Hypothalamus (tissue), 51 donors: ENCODE data around the gene MKLN1.
"Not testable (repeated sequence)": the region's sequence is repeated elsewhere in the genome, so short reads cannot be mapped to it uniquely, and the experiment has no call there.

Experiments used
- DNase-seq, 51 donors: peaks; one replicate each; lab custom pipeline; 2025; lab: John Stamatoyannopoulos, UW

MKLN1 gene

GRCh38 chr7:131388126-131388525, 60.5 kb downstream of the MKLN1 start:
- no peak for DNase-seq

- no peak for DNase-seq
Measured at GRCh38 chr7:131390275-131390674, 62.6 kb downstream of the MKLN1 start.

GRCh38 chr7:131391145-131391544, 63.5 kb downstream of the MKLN1 start:
- no peak for DNase-seq

GRCh38 chr7:131400681-131401176, 73.1 kb downstream of the MKLN1 start:
- DNase-seq, result peak in 1 of 51 donors; percentile 14

GRCh38 chr7:131401194-131401593, 73.5 kb downstream of the MKLN1 start:
- no peak for DNase-seq

- DNase-seq, result no peak
Measured at GRCh38 chr7:131403322-131403721, 75.6 kb downstream of the MKLN1 start.

GRCh38 chr7:131404226-131404911, 76.7 kb downstream of the MKLN1 start:
- no peak for DNase-seq

- DNase-seq, result no peak
Measured at GRCh38 chr7:131409129-131409766, 81.6 kb downstream of the MKLN1 start.

- DNase-seq, result no peak
Measured at GRCh38 chr7:131412031-131412430, 84.4 kb downstream of the MKLN1 start.

- DNase-seq, result no peak
Measured at GRCh38 chr7:131413711-131414110, 86.0 kb downstream of the MKLN1 start.

- peak in 2 of 51 donors; percentile 3 to 78 for DNase-seq
Measured at GRCh38 chr7:131424219-131424822, 96.6 kb downstream of the MKLN1 start.

GRCh38 chr7:131425992-131426391, 98.3 kb downstream of the MKLN1 start:
- peak in 11 of 51 donors; percentile 2 to 83 (median 18) for DNase-seq

GRCh38 chr7:131430826-131431225, 103.2 kb downstream of the MKLN1 start:
- DNase-seq, result not testable (repeated sequence)

- peak in 38 of 51 donors; percentile 7 to 83 (median 48) for DNase-seq
Measured at GRCh38 chr7:131431289-131431688, 103.6 kb downstream of the MKLN1 start.

GRCh38 chr7:131431756-131432155, 104.1 kb downstream of the MKLN1 start:
- no peak for DNase-seq

- DNase-seq, result no peak
Measured at GRCh38 chr7:131436384-131436783, 108.7 kb downstream of the MKLN1 start.

GRCh38 chr7:131438969-131439368, 111.3 kb downstream of the MKLN1 start:
- DNase-seq, result peak in 1 of 51 donors; percentile 23

GRCh38 chr7:131443496-131443895, 115.8 kb downstream of the MKLN1 start:
- DNase-seq, result no peak

GRCh38 chr7:131444683-131445082, 117.0 kb downstream of the MKLN1 start:
- DNase-seq, result no peak

- DNase-seq, result no peak
Measured at GRCh38 chr7:131449373-131449902, 121.8 kb downstream of the MKLN1 start.

- no peak for DNase-seq
Measured at GRCh38 chr7:131454498-131454897, 126.8 kb downstream of the MKLN1 start.
